DMS53 treated with DMSO at 0.1 percent for 48 hours (cell line): ENCODE data around the gene ABCA1.
A peak's percentile ranks its signal among the peaks of the same experiment; 100 is the strongest.
"Not testable (repeated sequence)": the region's sequence is repeated elsewhere in the genome, so short reads cannot be mapped to it uniquely, and the experiment has no call there.

Source experiments
- DNase-seq: peaks from one replicate; lab custom pipeline; 2025; ENCODE audit not compliant: unreplicated experiment; lab: John Stamatoyannopoulos, UW

Gene ABCA1

DNA sequence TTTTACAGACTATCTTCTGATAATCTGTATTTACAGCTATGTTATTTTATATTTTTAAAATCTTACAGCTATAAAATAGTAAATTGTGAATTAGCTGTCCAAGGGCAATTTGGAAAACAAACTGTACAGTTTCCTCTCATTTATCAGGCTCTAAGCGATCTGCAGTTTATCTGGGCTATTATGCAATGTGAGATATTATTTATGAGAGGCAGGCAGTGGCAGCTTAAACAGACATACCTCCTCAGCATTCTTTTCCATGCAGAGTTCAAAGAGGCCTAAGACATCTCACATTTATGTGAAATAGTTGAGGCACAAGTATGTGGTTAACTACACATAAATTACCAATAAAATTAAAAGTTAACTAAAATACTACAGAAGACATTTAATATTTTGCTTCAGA, 153.8 kb downstream of the ABCA1 start:
- no peak for DNase-seq

- no peak for DNase-seq
These were observed 155.0 kb downstream of the ABCA1 start for GRCh38 chr9:104772714-104773510.

DNA sequence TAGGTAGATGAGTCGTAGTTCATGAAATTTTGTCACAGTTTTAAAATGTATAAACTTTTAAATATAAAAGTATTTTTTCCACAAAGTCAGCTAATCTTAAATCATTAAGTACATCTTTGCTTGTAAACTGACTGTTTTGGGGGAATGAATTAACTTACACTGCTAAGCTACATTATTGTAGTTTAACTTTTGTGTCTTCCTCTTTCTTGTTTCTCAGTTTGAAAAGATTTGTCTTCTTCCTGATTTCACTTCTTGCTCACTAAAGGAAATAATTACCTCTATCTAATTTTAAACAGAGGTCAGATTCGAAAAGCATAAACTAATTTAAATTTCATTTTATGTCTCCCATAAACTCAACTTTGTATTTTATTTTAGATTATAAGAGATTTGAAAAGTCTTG, 158.3 kb downstream of the ABCA1 start:
- no peak for DNase-seq

DNA sequence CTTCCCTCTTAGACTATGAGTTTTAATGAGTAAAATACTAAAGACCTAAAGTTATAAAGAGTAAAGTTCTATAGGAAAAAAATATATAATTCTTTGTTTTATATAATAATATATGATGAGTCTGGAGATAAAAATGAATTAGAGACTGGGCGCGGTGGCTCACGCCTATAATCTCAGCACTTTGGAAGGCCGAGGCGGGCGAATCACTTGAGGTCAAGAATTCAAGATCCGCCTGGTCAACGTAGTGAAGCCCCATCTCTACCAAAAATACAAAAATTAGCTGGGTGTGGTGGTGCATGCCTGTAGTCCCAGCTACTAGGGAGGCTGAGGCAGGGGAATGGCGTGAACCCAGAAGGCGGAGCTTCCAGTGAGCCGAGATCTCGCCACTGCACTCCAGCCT, 158.9 kb downstream of the ABCA1 start:
- DNase-seq, result not testable (repeated sequence)

GRCh38 chr9:104767507-104767906, 160.4 kb downstream of the ABCA1 start:
- no peak for DNase-seq

DNA sequence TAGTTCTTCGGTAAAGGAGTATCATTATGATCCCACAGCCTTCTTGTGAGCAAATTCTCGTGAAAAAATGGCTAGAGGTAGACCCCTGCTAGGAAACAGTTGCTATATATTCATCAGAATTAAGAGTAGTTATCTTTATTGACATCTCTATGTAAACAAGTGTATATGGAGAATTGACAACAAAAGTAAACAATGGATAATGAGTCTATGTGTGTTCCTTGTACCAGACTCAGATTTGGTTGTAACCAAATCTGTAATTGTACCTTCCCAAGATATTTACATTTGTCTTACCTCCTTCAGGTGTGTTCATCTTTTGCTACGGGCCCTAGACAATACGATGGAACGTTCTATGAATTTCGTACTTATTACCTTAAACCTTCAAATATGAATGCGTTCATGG, 161.9 kb downstream of the ABCA1 start:
- no peak for DNase-seq

DNA sequence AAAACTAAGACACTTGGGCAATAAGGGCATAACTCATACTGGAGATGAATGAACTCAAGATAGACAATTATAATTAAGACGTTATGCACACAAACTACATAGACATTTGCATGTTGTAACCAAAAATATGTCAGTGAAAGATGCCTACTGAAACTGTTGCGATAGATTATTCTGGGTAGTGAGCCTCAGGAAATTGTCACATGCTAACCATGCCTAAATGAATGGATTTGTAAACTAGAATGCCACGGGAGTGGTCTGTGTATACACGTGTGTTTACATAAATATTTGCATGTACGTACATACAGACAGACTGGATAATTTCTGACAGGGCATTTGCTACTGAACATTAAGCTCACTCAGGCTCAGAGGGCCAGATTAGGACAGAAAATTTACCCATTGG, 162.8 kb downstream of the ABCA1 start:
- DNase-seq, result no peak

GRCh38 chr9:104758974-104759373, 169.0 kb downstream of the ABCA1 start:
- peak; percentile 36 for DNase-seq

DNA sequence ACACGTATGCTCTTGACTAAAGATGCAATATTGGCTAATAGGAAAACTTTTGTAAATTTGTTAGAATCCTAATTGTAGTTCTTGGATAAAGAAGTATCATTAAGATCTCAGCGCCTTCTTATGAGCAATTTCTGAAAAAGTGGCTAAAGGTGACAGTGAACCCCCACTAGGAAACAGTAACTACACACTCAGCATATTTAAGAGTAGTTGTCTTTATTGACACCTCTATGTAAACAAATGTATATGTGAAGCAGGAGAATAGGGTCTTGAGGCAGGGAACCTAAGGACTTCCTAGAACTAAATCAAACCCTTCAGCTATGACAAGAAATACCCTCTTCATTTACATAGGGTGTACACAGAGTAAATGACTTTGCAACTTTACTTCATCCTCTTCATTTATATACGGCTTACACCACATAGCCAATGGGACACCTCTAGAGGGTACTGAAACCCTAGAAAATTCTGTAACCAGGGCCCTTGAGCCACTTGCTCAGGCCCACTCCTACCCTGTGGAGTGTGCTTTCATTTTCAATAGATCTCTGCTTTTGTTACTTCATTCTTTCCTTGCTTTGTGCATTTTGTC, 177.7 kb downstream of the ABCA1 start:
- no peak for DNase-seq

- no peak for DNase-seq
These were observed 179.5 kb downstream of the ABCA1 start for GRCh38 chr9:104748359-104749031.

DNA sequence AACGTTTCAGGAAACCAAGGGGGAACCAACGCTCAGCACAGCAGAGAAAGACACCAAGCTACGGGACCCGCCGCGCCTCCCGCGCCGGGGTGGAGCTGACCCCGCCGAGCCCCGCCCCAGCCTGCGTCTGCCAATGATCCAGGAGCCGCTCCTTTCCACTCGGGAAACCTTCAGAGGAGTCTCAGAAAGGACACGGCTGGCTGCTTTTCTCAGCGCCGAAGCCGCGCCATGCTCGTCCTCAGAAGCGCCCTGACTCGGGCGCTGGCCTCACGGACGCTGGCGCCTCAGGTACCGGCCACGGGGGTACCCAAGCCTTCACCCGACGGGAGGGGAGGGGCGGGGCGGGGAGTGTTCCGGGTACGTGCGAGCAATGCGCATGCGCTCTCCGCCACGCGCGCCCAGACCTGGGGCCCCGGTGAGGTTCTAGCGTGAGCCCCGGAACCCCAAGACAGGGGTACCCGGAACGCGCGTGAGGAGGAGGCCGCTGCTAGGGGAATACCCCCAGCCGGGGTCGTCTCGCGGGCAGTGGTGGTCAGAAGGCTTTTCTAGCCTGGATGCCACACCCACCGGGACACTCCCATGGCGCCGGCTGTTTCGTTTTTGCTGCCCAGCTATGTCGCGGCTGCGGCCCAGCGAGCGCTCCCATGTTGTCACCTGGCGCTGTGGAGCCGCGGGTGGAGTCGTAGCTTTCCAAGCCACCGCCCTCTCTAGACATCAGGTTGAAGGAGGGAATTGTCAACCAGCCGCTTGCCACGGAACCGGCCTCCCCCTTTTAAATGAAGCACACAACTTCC, 180.2 kb downstream of the ABCA1 start, which contains the start of gene NIPSNAP3A:
Gene NIPSNAP3A (plus strand): TSS at position 119 of the 794 bp plus-strand sequence. CDS start 110 bp downstream, at position 229.
- peak; percentile 68 for DNase-seq

DNA sequence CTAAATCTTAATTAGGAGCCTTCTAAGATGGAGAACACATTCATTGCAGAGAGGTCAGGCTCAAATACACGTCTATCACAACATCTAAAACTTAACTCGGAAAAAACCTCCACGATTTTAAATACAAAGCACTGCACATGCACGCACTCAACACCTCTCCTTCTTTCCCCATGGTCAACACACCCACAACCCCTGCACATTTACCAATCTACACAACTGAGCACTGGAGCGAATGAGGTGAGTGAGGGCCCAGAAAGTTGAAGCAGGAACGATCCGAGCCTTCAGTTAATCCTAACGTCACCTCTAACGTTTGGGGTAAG, 180.8 kb downstream of the ABCA1 start:
- DNase-seq, result no peak

DNA sequence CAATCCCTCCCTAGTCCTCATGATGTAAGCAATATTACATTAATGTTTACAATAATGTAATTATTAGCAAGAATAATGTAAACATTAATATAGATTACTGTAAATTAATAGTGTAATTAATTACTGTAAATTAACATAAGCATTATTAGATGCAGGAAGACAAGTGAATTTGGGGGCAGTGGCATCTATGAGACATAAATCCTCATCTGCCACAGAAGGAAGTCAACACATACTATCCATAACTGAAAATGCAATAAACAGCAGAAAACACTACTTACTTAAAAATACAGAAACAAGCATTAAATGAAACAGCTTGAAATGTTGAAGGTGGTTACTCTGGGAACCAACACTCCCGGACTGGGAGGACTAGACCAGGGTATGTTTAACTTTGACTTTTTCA, 181.2 kb downstream of the ABCA1 start:
- DNase-seq, result no peak

- DNase-seq, result no peak
These were observed 181.7 kb downstream of the ABCA1 start for GRCh38 chr9:104746285-104746684.

GRCh38 chr9:104745852-104746251, 182.1 kb downstream of the ABCA1 start:
- no peak for DNase-seq

DNA sequence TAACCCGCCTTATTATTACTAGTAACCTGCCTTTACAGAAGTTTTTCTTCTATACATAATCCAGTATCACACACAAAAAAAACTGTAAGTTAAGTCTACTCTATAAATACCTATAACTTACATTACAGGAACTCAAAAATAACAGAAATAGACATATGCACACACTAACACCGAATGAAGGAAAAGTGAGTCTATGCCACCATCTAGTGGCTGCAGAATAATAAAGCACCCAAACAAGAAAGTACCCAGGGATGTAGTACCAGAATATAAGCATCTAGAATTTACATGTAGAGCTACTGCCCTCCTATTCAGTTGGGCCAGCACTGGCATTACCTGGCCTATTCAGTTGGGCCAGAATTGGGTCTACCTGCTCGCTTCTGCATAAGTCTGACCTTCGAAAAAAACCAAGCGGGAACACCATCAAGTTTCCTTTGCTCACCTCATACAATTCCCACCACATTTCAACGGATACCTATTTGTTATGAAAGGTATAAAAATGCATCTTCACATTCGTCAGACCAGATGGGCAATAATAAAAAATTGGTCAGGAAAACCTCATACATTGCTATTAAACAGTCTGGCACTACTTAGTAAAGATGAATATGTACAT, 184.5 kb downstream of the ABCA1 start:
- peak; percentile 64 for DNase-seq

- no peak for DNase-seq
These were observed 187.3 kb downstream of the ABCA1 start for GRCh38 chr9:104740621-104741020.

DNA sequence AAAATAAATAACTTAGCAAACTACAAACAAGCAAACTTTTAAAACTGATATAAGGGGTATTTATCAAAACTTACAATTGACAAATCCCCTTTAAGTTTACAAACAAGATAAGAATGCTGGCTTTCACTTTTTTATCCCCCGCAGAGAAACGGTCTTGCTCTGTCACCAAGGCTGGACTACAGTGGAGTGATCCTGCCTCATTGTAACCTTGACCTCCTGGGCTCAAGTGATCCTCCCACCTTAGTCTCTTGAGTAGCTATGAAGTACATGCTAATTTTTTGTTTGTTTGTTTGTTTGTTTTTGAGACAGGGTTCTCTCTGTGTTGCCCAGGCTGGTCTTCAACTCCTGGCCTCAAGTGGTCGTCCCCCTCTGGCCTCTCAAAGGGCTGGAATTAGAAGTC, 189.5 kb downstream of the ABCA1 start:
- no peak for DNase-seq
